ENCODE results near the gene PLEKHN1.

DNA sequence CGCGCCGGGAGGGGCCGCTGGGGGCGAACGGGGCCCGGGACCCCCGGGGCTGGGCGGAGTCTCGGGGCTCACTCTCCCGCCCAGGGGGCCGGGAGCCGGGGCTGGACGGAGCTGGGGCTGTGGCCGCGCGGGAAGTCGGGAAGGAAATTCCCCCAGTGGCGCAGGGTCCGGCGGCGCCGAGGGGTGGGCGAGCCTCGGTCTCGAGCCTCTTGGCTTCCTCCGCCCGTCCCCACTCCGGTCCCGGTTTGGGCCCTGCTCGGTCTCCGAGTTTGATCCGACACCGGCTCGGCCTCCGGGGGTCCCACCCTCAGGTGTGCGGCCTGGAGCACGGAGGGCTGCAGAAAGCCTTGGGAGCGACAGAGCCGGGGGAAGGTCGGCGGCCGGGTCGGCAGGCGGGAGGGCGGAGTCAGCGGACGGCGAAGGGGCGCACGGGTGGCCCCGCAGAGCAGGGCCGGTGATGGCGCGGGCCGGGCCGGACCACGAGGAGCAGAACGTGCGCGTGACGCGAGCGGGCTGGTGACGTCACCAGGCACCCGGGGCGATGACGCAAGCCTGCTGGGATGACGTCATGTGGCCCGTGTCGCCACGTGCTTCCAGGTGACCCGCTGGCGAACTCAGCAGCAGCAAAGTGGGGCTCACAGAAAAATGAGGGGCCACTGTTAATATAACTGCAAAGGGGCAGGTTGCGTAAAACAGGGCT lies 34.2 kb downstream of the PLEKHN1 start:
- TF ChIP-seq, protein P1, sequence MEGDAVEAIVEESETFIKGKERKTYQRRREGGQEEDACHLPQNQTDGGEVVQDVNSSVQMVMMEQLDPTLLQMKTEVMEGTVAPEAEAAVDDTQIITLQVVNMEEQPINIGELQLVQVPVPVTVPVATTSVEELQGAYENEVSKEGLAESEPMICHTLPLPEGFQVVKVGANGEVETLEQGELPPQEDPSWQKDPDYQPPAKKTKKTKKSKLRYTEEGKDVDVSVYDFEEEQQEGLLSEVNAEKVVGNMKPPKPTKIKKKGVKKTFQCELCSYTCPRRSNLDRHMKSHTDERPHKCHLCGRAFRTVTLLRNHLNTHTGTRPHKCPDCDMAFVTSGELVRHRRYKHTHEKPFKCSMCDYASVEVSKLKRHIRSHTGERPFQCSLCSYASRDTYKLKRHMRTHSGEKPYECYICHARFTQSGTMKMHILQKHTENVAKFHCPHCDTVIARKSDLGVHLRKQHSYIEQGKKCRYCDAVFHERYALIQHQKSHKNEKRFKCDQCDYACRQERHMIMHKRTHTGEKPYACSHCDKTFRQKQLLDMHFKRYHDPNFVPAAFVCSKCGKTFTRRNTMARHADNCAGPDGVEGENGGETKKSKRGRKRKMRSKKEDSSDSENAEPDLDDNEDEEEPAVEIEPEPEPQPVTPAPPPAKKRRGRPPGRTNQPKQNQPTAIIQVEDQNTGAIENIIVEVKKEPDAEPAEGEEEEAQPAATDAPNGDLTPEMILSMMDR (conservative IDR thresholded peaks at IDR 0.05; ENCODE audit: low read depth, low read length) = no peak
- no peak for TF ChIP-seq EZH2 (IDR thresholded peaks at IDR 0.05; ENCODE audit: borderline replicate concordance, low read depth, low read length, poor library complexity, severe bottlenecking)

Data from A673 (cell line).